T-helper 2 cell (primary cell): Measurements from ENCODE around the gene KLHL14.
A peak's percentile ranks its signal among the peaks of the same experiment; 100 is the strongest.
"Not testable (repeated sequence)": the region's sequence is repeated elsewhere in the genome, so short reads cannot be mapped to it uniquely, and the experiment has no call there.

Experiments
- DNase-seq, 5 experiments: peaks; one replicate each; pipeline versions ENCODE4 v3.0.0 to v3.0.0-alpha.2; 2012 to 2022

Gene KLHL14

GRCh38 chr18:32714571-32715148 is 58.2 kb downstream of the KLHL14 start:
- peak in 1 of 5 experiments; percentile 43 for DNase-seq

GRCh38 chr18:32712860-32713259 is 60.0 kb downstream of the KLHL14 start:
- DNase-seq: no peak

- no peak for DNase-seq
Measured at GRCh38 chr18:32711862-32712261, 61.0 kb downstream of the KLHL14 start.

- DNase-seq: no peak
Measured at GRCh38 chr18:32707586-32707985, 65.2 kb downstream of the KLHL14 start.

- DNase-seq: no peak
Measured at GRCh38 chr18:32707147-32707546, 65.7 kb downstream of the KLHL14 start.

GRCh38 chr18:32701313-32701712 is 71.5 kb downstream of the KLHL14 start:
- no peak for DNase-seq

- DNase-seq: no peak
Measured at GRCh38 chr18:32698153-32698552, 74.7 kb downstream of the KLHL14 start.

GRCh38 chr18:32696376-32696775 is 76.4 kb downstream of the KLHL14 start:
- no peak for DNase-seq

- DNase-seq: no peak
Measured at GRCh38 chr18:32695534-32695933, 77.3 kb downstream of the KLHL14 start.

GRCh38 chr18:32688821-32689220 is 84.0 kb downstream of the KLHL14 start:
- DNase-seq: no peak

GRCh38 chr18:32684940-32685339 is 87.9 kb downstream of the KLHL14 start:
- DNase-seq: no peak

GRCh38 chr18:32684096-32684495 is 88.7 kb downstream of the KLHL14 start:
- DNase-seq: no peak

- DNase-seq: no peak
Measured at GRCh38 chr18:32683044-32683443, 89.8 kb downstream of the KLHL14 start.

- no peak for DNase-seq
Measured at GRCh38 chr18:32677578-32677977, 95.2 kb downstream of the KLHL14 start.

- DNase-seq: no peak
Measured at GRCh38 chr18:32674491-32674890, 98.3 kb downstream of the KLHL14 start.

GRCh38 chr18:32672398-32672797 is 100.4 kb downstream of the KLHL14 start:
- DNase-seq: no peak

GRCh38 chr18:32670727-32671126 is 102.1 kb downstream of the KLHL14 start:
- no peak for DNase-seq

GRCh38 chr18:32669549-32670165 is 103.2 kb downstream of the KLHL14 start:
- no peak for DNase-seq

- DNase-seq: no peak
Measured at GRCh38 chr18:32668956-32669355, 103.9 kb downstream of the KLHL14 start.

- DNase-seq: peak in 1 of 5 experiments; percentile 61
Measured at GRCh38 chr18:32661486-32662299, 111.1 kb downstream of the KLHL14 start.

GRCh38 chr18:32654507-32654906 is 118.3 kb downstream of the KLHL14 start:
- not testable (repeated sequence) for DNase-seq

- DNase-seq: not testable (repeated sequence)
Measured at GRCh38 chr18:32637659-32638058, 135.2 kb downstream of the KLHL14 start.

GRCh38 chr18:32637226-32637625 is 135.6 kb downstream of the KLHL14 start:
- no peak for DNase-seq

- no peak for DNase-seq
Measured at GRCh38 chr18:32634876-32635431, 137.9 kb downstream of the KLHL14 start.
